ENCODE data around the gene SLC35A5.
"Not testable (repeated sequence)": the region's sequence is repeated elsewhere in the genome, so short reads cannot be mapped to it uniquely, and the experiment has no call there.

The SLC35A5 gene

GRCh38 chr3:112519424-112520001 lies 42.3 kb upstream of the SLC35A5 start:
- H3K4me1 ChIP-seq (ENCODE audit: control insufficient read depth, low read length): peaks cover 23% of the 10 kb centered on the region
- H3K9me3 ChIP-seq (ENCODE audit: control insufficient read depth, insufficient read depth, low read length): no peaks in the 10 kb centered on the region
- peak overlapping the region; percentile 21; the same call in 1 of the 2 replicates for H3K27ac ChIP-seq (ENCODE audit: low read depth, low read length)
- H3K36me3 ChIP-seq (ENCODE audit: control insufficient read depth, low read length): no peaks in the 10 kb centered on the region
- H3K79me2 ChIP-seq (ENCODE audit: control insufficient read depth, low read length): no peaks in the 10 kb centered on the region
- no peaks in the 10 kb centered on the region for H3K9me2 ChIP-seq (replicated peaks; ENCODE audit: control insufficient read depth, low read length)
- no peak overlapping the region for H3K4me2 ChIP-seq (ENCODE audit: low read length)
- H3K4me3 ChIP-seq (ENCODE audit: low read length): no peak overlapping the region
- no peaks in the 10 kb centered on the region for H3K27me3 ChIP-seq (ENCODE audit: control insufficient read depth, low read length)
- TF ChIP-seq EZH2phosphoT487 (IDR thresholded peaks at IDR 0.05; ENCODE audit: borderline replicate concordance, low read length) (no peak), CTCF (IDR thresholded peaks at IDR 0.05; ENCODE audit: low read depth, low read length, poor library complexity, severe bottlenecking) (peak; percentile 74)
- peaks cover 5% of the 10 kb centered on the region; the same call in 1 of the 2 replicates for H3F3A ChIP-seq (ENCODE audit: control insufficient read depth, insufficient read depth)
- no peaks in the 10 kb centered on the region for H4K20me1 ChIP-seq (ENCODE audit: control insufficient read depth, insufficient read depth, low read depth, low read length)

- H3F3A ChIP-seq (ENCODE audit: control insufficient read depth, insufficient read depth): not testable (repeated sequence)
Measured at GRCh38 chr3:112524127-112524526, 37.7 kb upstream of the SLC35A5 start.

GRCh38 chr3:112530573-112530972 lies 31.3 kb upstream of the SLC35A5 start:
- no peaks in the 10 kb centered on the region for H4K20me1 ChIP-seq (ENCODE audit: control insufficient read depth, insufficient read depth, low read depth, low read length)
- no peaks in the 10 kb centered on the region for H3K9me2 ChIP-seq (replicated peaks; ENCODE audit: control insufficient read depth, low read length)
- H3K79me2 ChIP-seq (ENCODE audit: control insufficient read depth, low read length): no peaks in the 10 kb centered on the region
- no peak overlapping the region for H3K4me3 ChIP-seq (ENCODE audit: low read length)
- H3F3A ChIP-seq (ENCODE audit: control insufficient read depth, insufficient read depth): peaks cover 23% of the 10 kb centered on the region
- peaks cover 77% of the 10 kb centered on the region for H3K36me3 ChIP-seq (ENCODE audit: control insufficient read depth, low read length)
- H3K27me3 ChIP-seq (ENCODE audit: control insufficient read depth, low read length): no peaks in the 10 kb centered on the region
- no peaks in the 10 kb centered on the region for H3K4me1 ChIP-seq (ENCODE audit: control insufficient read depth, low read length)
- H3K4me2 ChIP-seq (ENCODE audit: low read length): no peak overlapping the region
- H3K9me3 ChIP-seq (ENCODE audit: control insufficient read depth, insufficient read depth, low read length): no peaks in the 10 kb centered on the region
- no peak overlapping the region for H3K27ac ChIP-seq (ENCODE audit: low read depth, low read length)
- no peak for TF ChIP-seq CTCF (IDR thresholded peaks at IDR 0.05; ENCODE audit: low read depth, low read length, poor library complexity, severe bottlenecking)
- no peak for TF ChIP-seq EZH2phosphoT487 (IDR thresholded peaks at IDR 0.05; ENCODE audit: borderline replicate concordance, low read length)

More at GRCh38 chr3:112524127-112524526, 37.7 kb upstream of the SLC35A5 start:
- not testable (repeated sequence) for H3K4me1 ChIP-seq (ENCODE audit: control insufficient read depth, low read length); H3K4me3 ChIP-seq (ENCODE audit: low read length); H3K79me2 ChIP-seq (ENCODE audit: control insufficient read depth, low read length); H4K20me1 ChIP-seq (ENCODE audit: control insufficient read depth, insufficient read depth, low read depth, low read length); H3K4me2 ChIP-seq (ENCODE audit: low read length); H3K27ac ChIP-seq (ENCODE audit: low read depth, low read length); H3K9me2 ChIP-seq (replicated peaks; ENCODE audit: control insufficient read depth, low read length); H3K9me3 ChIP-seq (ENCODE audit: control insufficient read depth, insufficient read depth, low read length); H3K27me3 ChIP-seq (ENCODE audit: control insufficient read depth, low read length)
- H3K36me3 ChIP-seq (ENCODE audit: control insufficient read depth, low read length): peaks cover 19% of the 10 kb centered on the region

GRCh38 chr3:112531358-112531781 lies 30.5 kb upstream of the SLC35A5 start:
- Histone ChIP-seq H4K20me1 (ENCODE audit: control insufficient read depth, insufficient read depth, low read depth, low read length) (no peaks in the 10 kb centered on the region), H3K9me3 (ENCODE audit: control insufficient read depth, insufficient read depth, low read length) (no peaks in the 10 kb centered on the region), H3F3A (ENCODE audit: control insufficient read depth, insufficient read depth) (peaks cover 27% of the 10 kb centered on the region), H3K4me3 (ENCODE audit: low read length) (no peak overlapping the region), H3K4me1 (ENCODE audit: control insufficient read depth, low read length) (no peaks in the 10 kb centered on the region), H3K27me3 (ENCODE audit: control insufficient read depth, low read length) (no peaks in the 10 kb centered on the region), H3K27ac (ENCODE audit: low read depth, low read length) (no peak overlapping the region), H3K36me3 (ENCODE audit: control insufficient read depth, low read length) (peaks cover 85% of the 10 kb centered on the region), H3K9me2 (replicated peaks; ENCODE audit: control insufficient read depth, low read length) (no peaks in the 10 kb centered on the region), H3K79me2 (ENCODE audit: control insufficient read depth, low read length) (no peaks in the 10 kb centered on the region), H3K4me2 (ENCODE audit: low read length) (no peak overlapping the region)
- TF ChIP-seq CTCF (IDR thresholded peaks at IDR 0.05; ENCODE audit: low read depth, low read length, poor library complexity, severe bottlenecking): peak; percentile 69
- no peak for TF ChIP-seq EZH2phosphoT487 (IDR thresholded peaks at IDR 0.05; ENCODE audit: borderline replicate concordance, low read length)
